Thoracic aorta (tissue), 2 donors: ENCODE data around the gene ADAMTS6. TPM values are rescaled to one million over a fixed set of nuclear protein-coding genes. Genes with fewer than 3 reads are reported as not detected.
A peak's percentile ranks its signal among the peaks of the same experiment; 100 is the strongest.

Source experiments
- ATAC-seq: fragments of 150-250 bp; one replicate; pipeline ENCODE4 v1.8.0; 2017; ENCODE audit warnings: low read depth; ENCODE audit not compliant: insufficient number of reproducible peaks, low FRiP score
- DNase-seq: peaks from one replicate; pipeline ENCODE4 v3.0.0-alpha.2; 2020; ENCODE audit warnings: low spot score
- H3K27ac ChIP-seq, 2 donors: fragments of 200-600 bp; sonication (generic); 1 replicate in 1 of 2; 2 replicates in 1 of 2; pipeline ENCODE4 v1.5.1; 2016; ENCODE audit warnings: mild to moderate bottlenecking in 2 of 2, moderate library complexity in 2 of 2
- H3K27me3 ChIP-seq: fragments of 200-600 bp; sonication (generic); replicated peaks from 2 replicates; pipeline ENCODE4 v1.6.0; 2016; ENCODE audit warnings: mild to moderate bottlenecking; ENCODE audit not compliant: insufficient read depth
- H3K36me3 ChIP-seq: fragments of 200-600 bp; sonication (generic); one replicate; pipeline ENCODE4 v1.5.1; 2016
- H3K4me1 ChIP-seq, 2 donors: fragments of 200-600 bp; sonication (generic); 1 replicate in 1 of 2; 2 replicates in 1 of 2; pipeline versions ENCODE4 v1.5.1 to v1.6.0; 2016; ENCODE audit warnings: low read depth in 2 of 2, mild to moderate bottlenecking in 1 of 2; ENCODE audit not compliant: control insufficient read depth in 1 of 2
- H3K4me3 ChIP-seq: fragments of 200-600 bp; sonication (generic); 2 replicates; pipeline ENCODE4 v1.5.1; 2016; ENCODE audit warnings: mild to moderate bottlenecking
- H3K9me3 ChIP-seq: fragments of 200-600 bp; sonication (generic); 2 replicates; pipeline ENCODE4 v1.5.1; 2016
- CTCF ChIP-seq: fragments of 200-600 bp; sonication (generic); IDR thresholded peaks from one replicate; pipeline ENCODE4 v1.5.1; 2019; ENCODE audit warnings: antibody characterized with exemption
- total RNA-seq, 2 donors: library from RNA; depleted of rRNA; stranded (reverse); fragments of >200 nt; gene quantifications; one replicate each; pipeline versions ENCODE4 v1.1.0 to v1.2.3, GENCODE V29; 2016

ADAMTS6 gene
- total RNA-seq, 2 donors from 2014 or later: 4.9 to 11.8 TPM

GRCh38 chr5:65163698-65164097 is 318.0 kb downstream of the ADAMTS6 start:
- no peak for ATAC-seq
- TF ChIP-seq CTCF: no peak
- Histone ChIP-seq H3K36me3 (no peaks in the 10 kb centered on the region), H3K27ac (no peak overlapping the region), H3K4me1 (peaks cover 0 to 6% of the 10 kb centered on the region in 2 donors), H3K4me3 (no peak overlapping the region), H3K27me3 (no peaks in the 10 kb centered on the region), H3K9me3 (no peaks in the 10 kb centered on the region)
- DNase-seq: no peak

- no peaks in the 10 kb centered on the region for H3K9me3 ChIP-seq
- TF ChIP-seq CTCF: no peak
- no peak overlapping the region for H3K4me3 ChIP-seq
- no peaks in the 10 kb centered on the region for H3K36me3 ChIP-seq
- H3K27ac ChIP-seq: no peak overlapping the region
- DNase-seq: no peak
- no peaks in the 10 kb centered on the region for H3K27me3 ChIP-seq
- peaks cover 9 to 18% of the 10 kb centered on the region in 2 donors for H3K4me1 ChIP-seq
- ATAC-seq: no peak
Measured at GRCh38 chr5:65161655-65162054, 320.1 kb downstream of the ADAMTS6 start.

GRCh38 chr5:65157906-65158603 is 323.7 kb downstream of the ADAMTS6 start:
- no peak for ATAC-seq
- Histone ChIP-seq H3K4me3 (no peak overlapping the region), H3K27me3 (no peaks in the 10 kb centered on the region), H3K9me3 (no peaks in the 10 kb centered on the region), H3K27ac (peak overlapping the region in 1 of 2 donors; percentile 11), H3K4me1 (peaks cover 3 to 18% of the 10 kb centered on the region in 2 donors), H3K36me3 (no peaks in the 10 kb centered on the region)
- no peak for TF ChIP-seq CTCF
- DNase-seq: no peak

GRCh38 chr5:65156933-65157332 is 324.8 kb downstream of the ADAMTS6 start:
- Histone ChIP-seq H3K27me3 (no peaks in the 10 kb centered on the region), H3K36me3 (no peaks in the 10 kb centered on the region), H3K4me1 (peaks cover 3 to 18% of the 10 kb centered on the region in 2 donors), H3K9me3 (no peaks in the 10 kb centered on the region), H3K4me3 (no peak overlapping the region), H3K27ac (peak overlapping the region; percentile 9 to 43)
- ATAC-seq: no peak
- DNase-seq: no peak
- no peak for TF ChIP-seq CTCF

- no peak for ATAC-seq
- no peak for TF ChIP-seq CTCF
- Histone ChIP-seq H3K9me3 (no peaks in the 10 kb centered on the region), H3K36me3 (no peaks in the 10 kb centered on the region), H3K27ac (no peak overlapping the region), H3K4me3 (no peak overlapping the region), H3K27me3 (no peaks in the 10 kb centered on the region), H3K4me1 (peaks cover 3 to 5% of the 10 kb centered on the region in 2 donors)
- no peak for DNase-seq
Measured at GRCh38 chr5:65152131-65152530, 329.6 kb downstream of the ADAMTS6 start.
